GM19351 (cell line): ENCODE measurements around the gene MSANTD4.
"Not testable (repeated sequence)": the region's sequence is repeated elsewhere in the genome, so short reads cannot be mapped to it uniquely, and the experiment has no call there.

Experiments used
- ATAC-seq: cut with Tn5 transposase; IDR thresholded peaks from one replicate; pipeline ENCODE4 v1.9.1; 2021; ENCODE audit warnings: mild to moderate bottlenecking, moderate library complexity; ENCODE audit not compliant: unreplicated experiment

MSANTD4 gene

DNA sequence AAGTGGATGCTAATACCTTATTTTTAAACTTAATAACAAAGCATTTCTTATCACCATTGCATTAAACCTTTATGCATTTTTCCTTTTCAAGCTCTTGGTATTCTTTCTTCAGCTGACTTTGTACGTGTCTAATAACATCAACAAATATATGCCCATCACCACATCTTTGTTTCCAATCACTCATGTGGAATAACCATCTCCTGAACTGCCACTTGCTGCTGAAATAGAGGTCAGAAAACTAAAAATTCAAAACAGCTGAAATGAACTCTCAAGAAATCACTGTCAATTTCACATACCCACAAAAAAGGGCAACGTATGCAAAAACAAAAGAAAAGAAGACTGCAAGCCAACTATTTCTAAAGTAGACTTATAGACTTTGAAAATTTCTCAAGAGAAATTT is 7.4 kb downstream of the MSANTD4 start:
- ATAC-seq = no peak

DNA sequence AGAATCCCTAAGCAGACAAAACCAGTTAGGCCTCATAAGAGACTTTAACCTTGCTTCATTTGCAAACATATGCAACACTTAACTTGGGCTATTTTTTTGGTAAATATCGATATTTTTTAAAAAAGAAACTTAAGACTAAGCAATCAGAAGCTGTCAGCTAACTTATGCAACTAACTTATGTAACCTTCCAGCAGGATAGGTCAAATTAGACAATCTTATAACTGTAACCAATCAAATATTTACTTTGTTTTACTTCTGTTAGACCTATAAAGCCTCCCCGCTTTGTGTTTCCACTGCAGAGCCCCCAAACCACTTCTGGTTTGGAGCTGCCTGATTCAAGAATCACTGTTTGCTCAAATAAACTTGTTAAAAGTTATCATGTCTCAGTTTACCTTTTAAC is 8.0 kb downstream of the MSANTD4 start:
- no peak for ATAC-seq

DNA sequence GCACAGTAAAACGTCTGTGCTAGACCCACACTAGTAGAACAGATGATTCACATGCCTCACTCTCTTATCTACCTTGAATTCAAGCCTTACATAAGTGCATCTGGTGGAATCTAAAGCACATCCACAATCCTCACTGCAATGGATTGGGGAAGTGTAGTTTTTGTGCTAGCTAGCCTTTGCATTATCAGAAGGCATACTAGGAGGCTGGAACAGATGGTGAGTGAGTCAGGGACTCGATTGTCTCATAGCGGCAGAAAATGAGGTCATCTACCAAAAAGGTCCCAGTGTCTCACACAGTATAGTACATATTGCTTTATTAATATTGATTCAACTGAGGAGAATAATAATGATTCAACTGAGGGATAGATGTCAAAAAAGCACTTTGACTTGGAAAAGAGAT is 9.3 kb downstream of the MSANTD4 start:
- no peak for ATAC-seq

DNA sequence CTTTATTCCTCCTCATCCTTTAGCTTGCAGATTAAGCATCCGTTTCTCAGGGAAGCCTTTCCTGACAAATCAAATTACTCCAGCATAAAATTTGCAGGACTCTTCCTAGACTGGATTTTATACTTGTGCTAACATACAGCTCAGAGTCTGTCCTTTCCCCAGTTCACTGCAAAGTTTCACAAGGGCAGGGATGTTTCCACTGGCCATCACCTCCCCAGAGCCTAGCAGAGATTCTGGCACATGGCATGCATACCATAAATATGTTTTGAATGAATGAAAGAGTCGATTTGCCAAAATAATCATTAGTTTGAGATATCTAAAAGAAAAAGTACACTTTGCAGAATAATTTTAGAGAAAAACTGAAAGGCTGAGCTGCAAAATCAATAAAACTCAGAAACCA is 10.6 kb downstream of the MSANTD4 start:
- no peak for ATAC-seq

DNA sequence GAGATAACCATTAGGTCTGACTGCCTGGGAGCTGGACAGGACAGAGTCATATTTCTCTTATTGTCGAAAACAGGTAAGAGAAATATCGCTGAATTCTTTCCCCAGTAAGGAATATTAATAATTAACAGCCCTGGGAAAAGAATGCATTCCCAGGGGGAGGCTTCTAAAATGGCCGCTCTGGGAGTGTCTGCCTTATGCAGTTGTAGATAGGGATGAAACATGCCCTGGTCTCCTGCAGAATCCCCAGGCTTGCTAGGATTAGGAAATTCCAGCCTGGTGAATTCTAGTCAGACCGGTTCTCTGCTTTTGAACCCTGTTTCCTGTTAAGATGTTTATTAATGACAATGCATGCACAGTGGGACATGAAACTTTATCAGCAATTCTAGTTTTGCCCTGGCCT is 18.9 kb downstream of the MSANTD4 start:
- not testable (repeated sequence) for ATAC-seq

DNA sequence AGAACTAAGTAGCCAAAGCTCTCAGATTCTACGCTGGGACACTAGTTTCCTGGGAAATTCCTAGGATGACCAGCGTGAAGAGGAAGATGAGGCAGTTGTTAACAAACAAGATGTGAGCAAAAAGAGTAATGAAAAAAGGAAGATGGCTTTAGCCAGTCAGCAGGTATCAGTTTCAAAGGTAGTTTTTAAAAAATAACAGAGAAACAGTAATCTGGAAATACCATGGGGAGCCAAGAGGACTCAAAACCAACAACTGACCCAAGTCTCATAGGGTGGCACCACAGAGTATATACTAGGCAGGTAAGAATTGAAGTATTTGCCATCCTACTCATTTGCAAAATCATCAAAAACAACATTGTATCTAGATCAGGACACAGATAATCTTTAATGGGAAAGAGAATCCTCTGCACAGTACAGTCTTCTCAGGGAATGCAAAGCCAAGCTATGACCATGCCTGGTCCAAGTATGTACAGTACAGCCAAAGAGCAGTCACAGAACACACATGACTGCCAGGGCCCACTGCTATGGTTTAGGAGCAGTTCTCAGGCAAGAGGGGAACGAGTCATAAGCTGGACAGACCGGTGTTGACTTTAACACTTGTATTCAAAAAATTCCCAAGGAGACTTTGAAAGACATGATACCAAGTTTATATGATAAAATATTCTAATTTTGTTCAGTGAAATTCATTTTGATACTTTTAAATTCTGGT is 20.6 kb downstream of the MSANTD4 start:
- ATAC-seq = peak; percentile 45

DNA sequence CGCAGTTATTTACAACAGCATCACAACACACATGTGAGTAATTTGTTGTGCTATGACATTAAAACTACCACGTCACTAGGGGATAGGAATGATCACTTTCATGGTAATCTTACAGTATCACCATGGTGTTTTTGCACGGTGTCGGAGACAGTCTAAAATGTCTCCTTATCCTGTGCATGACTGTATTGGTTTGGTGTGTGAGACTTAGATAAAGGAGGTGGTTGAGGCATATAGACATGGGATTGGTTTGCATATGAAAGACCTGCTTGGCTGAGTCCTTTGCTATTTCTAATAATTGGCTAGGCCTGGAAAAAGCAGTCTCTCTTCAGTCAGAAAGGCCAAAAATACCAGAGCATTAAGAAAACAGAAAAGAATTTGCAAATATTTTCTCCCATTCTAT is 30.2 kb downstream of the MSANTD4 start:
- no peak for ATAC-seq

DNA sequence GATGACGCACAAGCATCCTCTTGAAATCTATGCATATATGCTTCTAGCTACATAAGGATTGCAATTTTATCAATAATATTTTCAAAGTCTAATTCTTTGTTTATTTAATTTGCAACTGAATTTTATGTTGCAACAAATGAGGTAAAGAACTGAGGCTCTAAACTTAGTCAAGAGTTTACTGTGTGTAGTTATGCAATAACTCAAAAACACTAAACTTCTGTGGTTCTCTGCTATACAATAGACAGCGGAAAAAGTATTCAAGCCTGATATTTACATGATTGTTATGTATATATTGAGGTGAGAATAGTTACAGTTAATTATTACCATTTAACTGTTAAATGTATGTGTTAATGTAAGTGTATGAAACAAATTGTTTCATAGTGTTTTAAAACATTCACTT is 32.9 kb downstream of the MSANTD4 start:
- ATAC-seq = no peak

DNA sequence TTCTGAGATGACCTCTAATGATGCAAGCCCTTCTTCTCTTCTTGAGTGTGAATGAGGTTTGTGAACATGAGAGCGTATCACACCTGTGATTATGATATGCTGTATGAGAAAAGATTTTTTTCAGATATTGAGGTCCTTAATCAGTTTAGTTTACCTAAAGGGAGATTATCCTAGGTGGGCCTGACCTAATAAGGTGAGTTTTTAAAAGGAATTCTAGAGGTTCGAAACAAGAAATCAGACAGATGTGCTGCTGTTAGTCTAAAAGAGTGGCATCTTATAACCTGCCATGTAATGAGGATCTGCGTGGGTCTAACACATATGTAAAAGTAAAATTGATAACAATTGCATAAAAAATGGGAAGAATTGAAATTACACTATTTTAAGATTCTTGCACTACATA is 33.8 kb downstream of the MSANTD4 start:
- ATAC-seq = no peak

DNA sequence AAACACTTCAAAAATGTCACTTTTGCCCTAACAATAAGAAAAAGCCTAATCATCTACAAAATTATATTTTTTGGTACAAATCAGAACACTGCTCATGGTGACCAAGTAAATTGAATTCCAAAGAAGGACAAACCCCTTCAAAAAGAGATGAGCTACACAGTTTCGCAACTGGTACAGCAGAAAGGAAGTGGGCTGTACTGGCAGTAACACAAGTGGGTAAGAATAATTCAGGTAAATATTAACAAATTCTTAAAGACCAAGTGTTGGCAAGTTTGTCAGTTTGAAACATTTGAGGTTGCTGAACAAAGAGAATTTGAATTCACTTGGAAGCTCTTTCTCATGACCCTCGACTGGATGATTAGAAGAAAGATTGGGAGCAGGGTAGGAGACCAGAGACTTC is 35.5 kb downstream of the MSANTD4 start:
- ATAC-seq = no peak

DNA sequence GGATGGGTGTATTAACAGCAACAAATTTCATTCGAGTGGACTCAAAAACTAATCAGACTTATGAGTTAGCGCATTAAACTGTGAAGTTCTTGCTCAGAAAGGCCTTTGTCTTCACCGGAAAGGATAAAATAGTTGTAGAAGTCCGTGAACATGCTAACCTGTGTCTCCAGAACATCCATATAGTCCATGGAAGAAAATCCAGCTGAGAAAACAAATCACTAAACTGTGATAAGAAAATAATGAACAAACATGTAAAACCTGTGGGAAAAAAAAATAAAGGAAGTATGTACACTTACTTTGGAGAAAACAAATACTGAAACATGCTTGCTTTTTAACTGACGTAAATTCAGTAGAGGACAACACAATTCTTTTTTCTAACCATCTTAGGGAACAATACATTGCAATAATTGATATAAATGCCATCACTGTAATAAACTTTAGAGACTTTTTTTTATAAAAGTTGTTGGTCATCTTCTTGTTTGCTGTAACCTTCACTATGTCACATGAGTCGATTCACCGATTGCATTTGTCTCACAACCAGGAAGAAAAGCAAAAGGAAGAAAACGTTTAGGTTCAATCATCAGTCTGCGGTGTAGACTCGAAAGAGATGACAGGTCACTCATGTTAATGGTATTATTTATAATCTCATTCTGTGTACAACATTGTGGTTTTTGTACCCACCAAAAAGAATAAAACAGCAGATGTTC is 41.9 kb downstream of the MSANTD4 start:
- ATAC-seq = no peak

DNA sequence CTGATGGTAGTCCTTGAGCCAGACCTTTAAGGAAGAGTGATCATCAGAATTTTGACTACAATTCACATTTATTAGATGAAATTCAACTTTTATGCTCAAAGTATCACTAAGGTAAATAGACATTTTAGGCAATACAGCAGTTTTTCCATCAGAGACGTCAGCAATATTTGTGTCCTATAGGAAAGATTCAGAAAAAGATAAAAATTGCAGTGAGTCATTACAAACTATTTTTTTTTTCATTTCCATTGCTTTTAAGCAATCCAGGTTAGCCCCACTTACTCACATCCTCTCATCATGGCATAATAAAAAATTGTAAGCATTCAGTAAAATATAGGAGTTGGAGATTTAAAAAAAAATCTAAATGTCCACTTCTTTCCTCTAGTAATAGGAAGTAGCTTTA is 46.9 kb downstream of the MSANTD4 start:
- ATAC-seq = no peak

DNA sequence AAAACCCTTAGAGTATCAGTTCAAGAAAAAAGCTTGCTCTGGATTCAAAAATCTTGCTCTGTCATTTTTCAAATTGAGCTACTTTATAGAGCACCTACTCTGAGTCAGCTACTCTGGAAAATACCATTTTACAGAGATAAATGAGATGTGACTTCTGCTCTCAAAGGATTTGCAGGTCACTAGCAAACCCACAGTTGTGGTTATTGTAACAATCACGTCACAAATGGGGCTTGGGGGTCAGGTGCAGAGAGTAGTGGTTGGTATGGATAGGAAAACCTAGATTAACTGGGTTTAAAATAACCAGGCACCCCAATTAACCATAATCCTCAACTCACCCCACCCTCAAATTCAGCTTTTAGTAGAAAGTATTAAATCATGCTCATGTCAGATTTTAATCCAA is 52.3 kb downstream of the MSANTD4 start:
- ATAC-seq = no peak

DNA sequence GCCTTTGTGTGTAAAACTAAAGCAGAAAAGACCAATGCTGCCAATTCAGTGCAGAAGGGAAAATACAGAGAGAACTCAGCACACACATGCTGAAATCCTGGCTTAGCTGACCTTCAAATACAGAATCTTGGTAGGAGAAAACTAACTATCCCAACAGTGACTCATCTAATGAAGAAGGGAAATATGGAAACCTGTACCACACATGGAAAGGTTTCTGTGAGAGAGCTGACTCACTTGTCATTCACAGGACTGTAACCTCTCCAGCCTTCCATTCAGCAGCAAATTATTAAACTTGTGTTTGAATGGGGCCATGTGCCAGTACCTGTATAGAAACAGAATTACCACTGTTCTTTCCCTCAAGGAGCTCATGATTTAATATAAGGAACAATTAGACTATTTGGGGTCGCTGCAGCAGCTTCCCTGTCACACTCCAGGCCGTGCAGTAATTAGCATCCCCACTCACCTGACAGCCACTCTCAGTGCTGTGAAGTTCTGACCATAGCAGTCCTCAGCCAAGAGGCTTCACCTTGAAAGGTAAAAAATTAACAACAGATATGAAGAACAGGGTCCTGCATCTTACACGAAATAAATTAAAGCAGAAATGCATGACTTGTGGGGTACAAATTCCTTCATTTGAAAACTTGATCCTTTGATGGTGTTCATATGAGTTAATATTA is 53.9 kb downstream of the MSANTD4 start:
- no peak for ATAC-seq

DNA sequence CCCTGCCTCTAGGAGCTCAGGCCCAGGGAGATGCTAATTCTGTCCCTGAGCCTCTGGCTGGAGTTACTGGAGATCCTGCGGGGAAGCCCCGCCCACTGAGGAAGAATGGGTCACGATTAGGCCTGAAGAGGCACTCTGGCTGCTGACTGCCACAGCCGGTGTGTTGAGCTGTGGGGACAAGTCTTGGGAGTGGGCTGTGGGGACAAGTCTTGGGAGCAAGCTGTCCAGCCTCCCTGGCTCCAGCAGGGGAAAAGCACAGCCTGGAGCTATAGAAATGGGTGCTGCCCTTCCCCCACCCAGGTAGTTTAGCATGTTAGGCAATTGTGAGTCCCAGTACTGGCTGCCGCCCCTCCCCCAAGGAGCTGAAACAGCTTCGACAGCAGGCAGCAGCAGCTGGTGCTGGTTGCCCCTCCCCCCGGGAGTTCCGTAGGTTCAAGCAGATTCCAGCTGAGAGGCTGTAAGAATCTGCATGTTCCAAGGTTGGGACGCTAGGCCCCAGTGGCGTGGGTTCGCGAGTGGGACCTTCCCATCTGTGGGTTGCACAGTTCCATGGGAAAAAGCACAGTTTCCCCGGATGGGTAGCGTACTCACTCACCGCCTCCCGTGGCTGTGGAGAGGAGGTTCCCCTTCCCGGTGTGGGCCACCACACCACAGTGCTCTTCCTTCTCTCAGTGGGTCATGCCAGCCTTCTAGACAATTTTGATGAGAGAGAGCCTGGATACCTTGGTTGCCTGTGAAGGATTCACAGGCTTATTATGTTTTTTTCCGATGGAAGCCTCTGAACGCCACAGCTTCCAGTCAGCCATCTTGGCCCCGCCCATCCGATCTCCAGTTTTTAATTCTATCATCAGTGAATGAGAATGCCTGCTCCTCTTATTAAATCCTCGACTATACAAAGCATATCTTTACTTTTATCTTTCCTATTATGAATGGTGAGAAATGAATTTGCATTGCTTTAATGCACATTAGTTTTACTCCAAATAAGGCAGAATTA is 61.5 kb downstream of the MSANTD4 start:
- ATAC-seq = no peak
